OCI-LY3 (cell line): ENCODE results near the gene MDFIC.

Experiments
- EZH2phosphoT487 ChIP-seq: fragments of 200-600 bp; shearing (Covaris generic); IDR thresholded peaks from 2 replicates; pipeline ENCODE4 v1.6.1; 2018; ENCODE audit warnings: antibody characterized with exemption, mixed run types, low read depth
- TF ChIP-seq, protein P1 (sequence below): fragments of 200-600, 300-600 bp; sonication (generic); IDR thresholded peaks from 2 replicates; pipeline ENCODE4 v1.5.1; 2014; ENCODE audit warnings: antibody characterized with exemption, low read length, low read depth

DNA sequence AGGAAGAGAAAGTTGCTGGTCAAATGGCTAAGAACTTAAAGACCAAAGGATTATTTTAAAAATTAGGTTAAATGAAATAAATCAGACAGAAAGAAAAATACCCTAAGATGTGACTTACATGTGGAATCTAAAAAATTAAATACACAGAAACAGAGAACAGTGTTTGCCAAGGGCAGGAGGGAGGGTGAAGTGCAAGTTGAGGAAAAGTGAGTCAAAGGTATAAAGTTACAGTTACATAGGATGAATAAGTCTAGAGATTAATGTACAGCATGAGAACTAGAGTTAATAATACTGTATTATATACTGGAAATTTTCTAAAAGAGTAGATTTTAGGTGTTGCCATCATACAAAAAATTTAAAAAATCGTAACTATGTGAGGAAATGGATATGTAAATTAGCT, 146.3 kb downstream of the MDFIC start:
- TF ChIP-seq, protein P1, sequence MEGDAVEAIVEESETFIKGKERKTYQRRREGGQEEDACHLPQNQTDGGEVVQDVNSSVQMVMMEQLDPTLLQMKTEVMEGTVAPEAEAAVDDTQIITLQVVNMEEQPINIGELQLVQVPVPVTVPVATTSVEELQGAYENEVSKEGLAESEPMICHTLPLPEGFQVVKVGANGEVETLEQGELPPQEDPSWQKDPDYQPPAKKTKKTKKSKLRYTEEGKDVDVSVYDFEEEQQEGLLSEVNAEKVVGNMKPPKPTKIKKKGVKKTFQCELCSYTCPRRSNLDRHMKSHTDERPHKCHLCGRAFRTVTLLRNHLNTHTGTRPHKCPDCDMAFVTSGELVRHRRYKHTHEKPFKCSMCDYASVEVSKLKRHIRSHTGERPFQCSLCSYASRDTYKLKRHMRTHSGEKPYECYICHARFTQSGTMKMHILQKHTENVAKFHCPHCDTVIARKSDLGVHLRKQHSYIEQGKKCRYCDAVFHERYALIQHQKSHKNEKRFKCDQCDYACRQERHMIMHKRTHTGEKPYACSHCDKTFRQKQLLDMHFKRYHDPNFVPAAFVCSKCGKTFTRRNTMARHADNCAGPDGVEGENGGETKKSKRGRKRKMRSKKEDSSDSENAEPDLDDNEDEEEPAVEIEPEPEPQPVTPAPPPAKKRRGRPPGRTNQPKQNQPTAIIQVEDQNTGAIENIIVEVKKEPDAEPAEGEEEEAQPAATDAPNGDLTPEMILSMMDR: no peak
- no peak for TF ChIP-seq EZH2phosphoT487
